Measurements from ENCODE around the gene BTG1. TPM values are rescaled to one million over a fixed set of nuclear protein-coding genes. Genes with fewer than 3 reads are reported as not detected.

The BTG1 gene
- total and polyA plus RNA-seq, 9 of the 15 experiments (the other 6 are each of a cell fraction or from before 2014, with no cell fraction given) = 3.7 to 28.6 (median 7.4) TPM

DNA sequence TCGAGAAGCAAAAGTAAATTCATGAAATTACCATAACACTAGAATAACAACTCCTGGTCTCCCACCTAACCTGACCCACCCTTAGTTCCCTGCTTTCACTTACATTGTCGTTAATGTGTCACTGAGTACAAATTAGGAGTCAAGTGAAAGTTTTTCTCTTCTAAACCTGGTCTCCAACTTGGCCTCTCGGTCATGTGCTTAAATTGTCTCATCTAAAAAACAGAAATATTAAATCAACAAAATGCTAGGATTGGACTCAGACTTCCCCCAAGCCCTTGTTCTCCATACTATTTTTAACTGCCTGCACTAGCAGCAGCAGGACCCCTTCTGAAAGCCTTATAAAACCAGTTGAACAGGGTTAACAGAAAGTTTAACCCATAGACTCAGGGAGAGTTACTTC lies 1.8 kb upstream of the BTG1 start:
- WGBS (ENCODE audit: insufficient coverage, low coverage, missing lambda C conversion rate) = 12% methylated on average over 3 of the region's 3 CpGs
- peak overlapping the region; percentile 67 for H3K4me2 ChIP-seq (ENCODE audit: insufficient read depth, low read length)
- in situ Hi-C loops (cut with MboI) = loop anchor here (5.0 kb wide), 1 partner anchor 420 kb away; no protein-coding TSS in a partner anchor

More for the DNA sequence above, 1.8 kb upstream of the BTG1 start:
- no TSS peak for BruUV-seq (replicated peaks)
- Histone ChIP-seq H3K79me2 (ENCODE audit: control insufficient read depth, insufficient read depth, low read length) (peaks cover 46% of the 10 kb centered on the region), H2AFZ (ENCODE audit: low read depth, low read length) (peak overlapping the region; percentile 88), H4K20me1 (replicated peaks; ENCODE audit: control insufficient read depth, insufficient read depth, low read length) (peaks cover 19% of the 10 kb centered on the region), H3K27me3 (ENCODE audit: control insufficient read depth in 2 of 2, insufficient read depth in 2 of 2, low read length in 2 of 2) (no peaks in the 10 kb centered on the region), H3K9me1 (ENCODE audit: control insufficient read depth, insufficient read depth, low read length) (no peaks in the 10 kb centered on the region), H3K36me3 (ENCODE audit: control insufficient read depth, insufficient read depth, low read length) (peaks cover 19% of the 10 kb centered on the region; the same call in 2 of the 3 replicates), H3K9me3 (replicated peaks; ENCODE audit: control insufficient read depth, insufficient read depth, low read depth, low read length) (no peaks in the 10 kb centered on the region), H3K4me3 (0 out of 2 replicates have a peak overlapping the region, but pooled peaks have one; percentile 14), H3K27ac (ENCODE audit: extremely low read depth, low read depth, low read length) (peak overlapping the region; percentile 71), H3K4me1 (replicated peaks in 1 of 2; ENCODE audit: control insufficient read depth in 2 of 2, insufficient read depth in 2 of 2, low read length in 2 of 2) (peaks cover 21 to 25% of the 10 kb centered on the region in 2 experiments), H3K9ac (ENCODE audit: insufficient read depth in 1 of 2, low read depth in 2 of 2, low read length in 2 of 2) (peak overlapping the region in 1 of 2 experiments; percentile 80; a peak in 2 of 4 replicates)
- intact Hi-C loops (cut with micrococcal nuclease) = loop anchor here (5.0 to 10.0 kb wide), 4 partner anchors 85 to 233 kb away; no protein-coding TSS in a partner anchor
- DNase-seq (ENCODE audit: extremely low read depth in 1 of 4, low spot score in 3 of 4) (peak in 1 of 4 experiments; percentile 34), ATAC-seq (no peak), FAIRE-seq (no peak)
- no peak for TF ChIP-seq SETDB1 (IDR thresholded peaks at IDR 0.05; ENCODE audit: low read length)
- TF ChIP-seq, protein P1, sequence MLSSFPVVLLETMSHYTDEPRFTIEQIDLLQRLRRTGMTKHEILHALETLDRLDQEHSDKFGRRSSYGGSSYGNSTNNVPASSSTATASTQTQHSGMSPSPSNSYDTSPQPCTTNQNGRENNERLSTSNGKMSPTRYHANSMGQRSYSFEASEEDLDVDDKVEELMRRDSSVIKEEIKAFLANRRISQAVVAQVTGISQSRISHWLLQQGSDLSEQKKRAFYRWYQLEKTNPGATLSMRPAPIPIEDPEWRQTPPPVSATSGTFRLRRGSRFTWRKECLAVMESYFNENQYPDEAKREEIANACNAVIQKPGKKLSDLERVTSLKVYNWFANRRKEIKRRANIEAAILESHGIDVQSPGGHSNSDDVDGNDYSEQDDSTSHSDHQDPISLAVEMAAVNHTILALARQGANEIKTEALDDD (IDR thresholded peaks at IDR 0.05) = 0 out of 2 replicates have a peak, but pooled peaks have one; percentile 67
- TF ChIP-seq ZNF12 (CRISPR knock-in tag; IDR thresholded peaks at IDR 0.05) = no peak
- no peak for TF ChIP-seq MEF2D (tag; conservative IDR thresholded peaks at IDR 0.05; ENCODE audit: low read depth)
- no peak for TF ChIP-seq CCAR2 (IDR thresholded peaks at IDR 0.05; ENCODE audit: low read depth, low read length)
- TF ChIP-seq TAL1 (IDR thresholded peaks at IDR 0.05) = no peak
- CTCF ChIA-PET (ENCODE audit: low intra/inter-chr PET ratio) = no interaction called here
- POLR2A ChIA-PET = no interaction called here

Data from K562 (cell line).